HG03442 (cell line): ENCODE measurements around the gene PELI1.
A peak's percentile ranks its signal among the peaks of the same experiment; 100 is the strongest.
"Not testable (repeated sequence)": the region's sequence is repeated elsewhere in the genome, so short reads cannot be mapped to it uniquely, and the experiment has no call there.

Experiments used
- ATAC-seq: cut with Tn5 transposase; IDR thresholded peaks from one replicate; pipeline ENCODE4 v1.9.1; 2021; ENCODE audit warnings: mild to moderate bottlenecking, moderate library complexity; ENCODE audit not compliant: unreplicated experiment

The PELI1 gene

DNA sequence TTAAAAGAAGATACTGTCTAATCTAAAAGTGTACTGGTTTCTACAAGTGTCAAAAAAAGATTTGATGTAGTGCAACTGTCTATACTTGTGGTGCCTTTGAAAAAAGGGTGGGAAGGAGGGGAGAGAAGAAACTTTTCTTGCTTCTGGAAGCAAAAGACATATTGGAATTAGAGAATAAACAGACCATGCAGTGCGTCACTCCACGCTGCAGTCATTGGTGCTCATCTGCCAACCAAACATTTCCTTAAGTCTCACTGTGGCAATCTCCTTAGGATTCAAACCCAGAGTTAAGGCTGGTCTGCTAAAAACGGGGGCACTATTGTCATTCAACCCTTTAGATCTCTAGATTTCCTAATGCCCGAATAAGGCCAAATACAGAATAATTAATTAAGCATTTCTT, 50.9 kb downstream of the PELI1 start:
- ATAC-seq, result no peak

DNA sequence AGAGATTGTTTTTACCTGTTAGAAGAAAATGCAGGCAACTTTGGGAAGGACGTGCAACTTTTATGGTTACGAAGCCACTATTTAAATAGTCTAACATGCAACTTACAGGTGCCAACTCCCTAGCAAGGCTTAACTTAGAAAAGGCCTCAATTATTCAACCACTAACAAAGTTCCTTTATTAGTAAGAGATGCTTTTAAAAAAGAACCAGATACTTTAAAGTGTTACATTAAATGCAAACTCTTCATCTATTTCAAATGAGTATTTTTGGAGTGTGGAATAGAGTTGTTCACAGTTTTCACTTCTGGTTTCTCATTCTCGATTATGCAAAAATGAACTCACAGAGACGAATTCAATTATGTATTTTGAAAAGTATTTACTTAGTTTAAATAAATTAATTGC, 51.7 kb downstream of the PELI1 start:
- ATAC-seq, result peak; percentile 82

DNA sequence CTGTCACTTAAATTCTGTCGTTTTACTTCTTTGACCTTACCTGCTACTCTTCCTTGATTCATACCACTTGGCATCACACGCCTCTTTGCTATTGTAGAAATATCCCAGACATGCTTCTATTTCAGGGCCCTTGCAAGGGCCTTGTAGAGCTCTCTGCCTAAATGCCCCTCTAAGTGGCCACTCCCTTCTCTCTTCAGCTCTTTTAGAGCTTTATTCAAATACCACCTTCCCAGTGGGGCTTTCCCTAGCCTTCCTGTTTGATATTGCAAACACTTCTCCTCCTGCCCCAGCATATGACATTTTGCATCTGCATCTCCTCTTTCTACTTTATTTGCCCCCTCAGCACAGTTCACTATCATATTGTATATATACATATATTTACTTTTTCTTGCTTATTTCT, 54.0 kb downstream of the PELI1 start:
- peak; percentile 43 for ATAC-seq

DNA sequence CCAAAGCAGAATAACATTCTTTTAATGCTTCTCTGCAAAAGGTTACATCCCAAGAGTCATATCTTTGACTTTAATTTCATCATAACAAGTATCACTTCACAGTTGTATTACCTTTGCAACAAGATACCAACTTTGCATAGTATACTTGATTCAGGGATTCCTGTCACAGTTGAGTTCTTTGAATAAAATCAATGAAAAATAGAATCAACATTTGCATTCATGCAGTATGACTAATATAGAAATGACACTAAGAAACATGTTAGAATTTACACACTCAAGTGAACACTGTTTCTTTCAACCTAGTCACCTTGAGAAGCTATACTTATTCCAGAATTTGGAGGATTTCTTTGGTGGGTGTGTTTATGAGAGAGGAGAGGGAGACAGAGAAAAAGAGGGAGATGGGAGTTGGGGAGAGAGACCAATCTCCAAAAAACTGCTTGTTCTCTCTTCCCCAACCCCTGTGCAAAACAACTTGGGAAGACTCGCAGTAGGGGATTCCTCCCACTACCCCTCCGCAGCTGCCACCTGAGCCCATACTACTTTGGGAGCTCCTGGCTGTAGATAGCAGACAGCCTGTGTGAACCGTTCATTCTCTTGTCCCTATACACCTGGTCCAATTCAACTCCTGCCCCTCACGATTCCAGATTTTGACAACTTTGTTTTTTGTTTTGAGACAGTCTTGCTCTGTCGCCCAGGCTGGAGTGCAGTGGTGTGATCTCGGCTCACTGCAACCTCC, 57.7 kb downstream of the PELI1 start:
- ATAC-seq, result no peak

DNA sequence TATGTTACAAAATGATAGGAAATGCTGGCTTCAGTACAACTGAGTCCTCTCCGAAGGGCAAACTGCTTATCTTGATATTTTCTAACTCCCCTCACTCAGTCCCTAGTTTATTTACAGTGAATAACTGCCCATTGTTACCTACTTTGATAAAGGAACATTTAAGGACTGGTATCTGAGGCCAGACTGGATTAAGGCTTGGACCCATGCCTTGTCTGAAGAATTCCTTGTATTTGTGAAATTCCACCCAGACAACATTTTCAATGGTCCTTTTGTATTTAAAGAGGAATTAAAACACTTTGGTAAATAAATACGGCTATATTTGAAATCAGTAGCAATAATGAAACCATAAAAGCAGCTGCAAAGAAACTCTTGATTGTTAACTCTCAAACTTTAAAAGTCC, 58.3 kb downstream of the PELI1 start:
- ATAC-seq, result no peak

DNA sequence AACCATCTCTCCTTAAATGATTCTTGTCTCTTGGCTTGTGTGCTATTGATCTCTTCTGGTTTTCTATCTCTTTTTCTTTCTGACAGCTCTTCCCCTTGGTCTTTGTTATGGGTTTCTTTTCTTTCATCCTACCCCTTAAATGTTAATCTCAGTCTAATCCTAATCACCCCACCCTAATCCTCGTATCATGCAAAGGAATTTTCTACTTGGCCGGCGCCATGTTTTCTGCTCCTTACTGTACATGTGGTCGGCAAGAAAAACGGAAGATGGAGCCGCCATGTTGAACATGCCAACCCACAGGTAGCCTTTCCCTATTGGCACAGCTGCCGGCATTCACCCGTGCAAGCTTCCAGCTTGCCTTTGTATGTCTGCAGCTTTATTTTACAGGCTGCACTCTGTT, 63.2 kb downstream of the PELI1 start:
- ATAC-seq, result no peak

DNA sequence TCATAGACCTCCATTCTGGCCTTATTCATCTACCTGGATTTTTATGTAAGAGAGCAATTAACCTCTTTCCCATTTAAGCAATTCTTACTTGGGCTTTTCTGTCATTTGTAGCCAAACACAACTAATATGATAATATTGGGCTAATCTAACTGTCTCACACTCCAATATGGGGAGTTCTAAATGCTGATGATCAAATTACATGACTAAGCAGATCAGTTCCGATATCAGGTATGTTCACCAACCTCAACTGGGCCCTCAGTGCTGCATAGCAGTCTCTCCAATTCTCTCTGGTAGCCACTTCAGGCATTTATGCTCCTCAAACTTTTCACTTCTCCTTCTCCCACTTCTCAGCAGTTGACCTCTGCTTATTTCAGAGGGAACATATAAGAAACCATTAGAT, 64.0 kb downstream of the PELI1 start:
- ATAC-seq, result no peak

DNA sequence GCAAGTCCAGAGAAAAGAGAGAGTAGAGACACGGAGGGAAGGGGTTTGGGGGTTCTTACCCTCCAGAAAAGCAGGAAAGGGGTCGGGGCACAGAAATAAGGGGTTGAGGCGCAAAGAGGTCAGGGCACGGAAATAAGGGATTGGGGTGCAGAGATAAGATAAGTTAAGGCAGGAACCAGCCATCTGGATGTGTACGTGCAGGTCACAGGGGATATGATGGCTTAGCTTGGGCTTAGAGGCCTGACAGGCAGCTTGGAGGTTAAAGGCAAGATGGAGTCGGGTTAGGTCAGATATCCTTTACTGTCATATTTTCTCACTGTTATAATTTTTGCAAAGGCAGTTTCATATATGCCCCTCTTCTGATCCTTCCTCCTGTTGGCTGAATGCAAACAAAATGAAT, 64.5 kb downstream of the PELI1 start:
- not testable (repeated sequence) for ATAC-seq

DNA sequence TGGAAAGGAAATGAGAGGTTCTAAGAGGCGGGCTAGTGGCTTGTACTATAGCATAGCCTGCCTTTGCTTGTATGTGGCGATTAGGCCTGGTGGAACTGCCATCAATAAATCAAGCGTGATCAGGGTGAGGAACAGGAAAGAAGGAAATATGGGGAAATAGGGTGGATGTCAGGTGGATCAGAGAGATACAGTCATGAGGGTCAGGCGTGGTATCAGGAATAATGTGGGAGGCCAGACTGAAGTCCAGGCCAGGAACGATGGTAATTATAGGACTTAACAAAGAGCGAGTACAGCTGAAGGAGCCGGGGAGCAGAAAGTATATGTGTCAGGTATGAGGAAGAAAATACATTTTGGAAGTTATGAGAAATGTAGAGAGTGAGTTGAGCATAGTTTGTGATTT, 67.4 kb downstream of the PELI1 start:
- ATAC-seq, result not testable (repeated sequence)

DNA sequence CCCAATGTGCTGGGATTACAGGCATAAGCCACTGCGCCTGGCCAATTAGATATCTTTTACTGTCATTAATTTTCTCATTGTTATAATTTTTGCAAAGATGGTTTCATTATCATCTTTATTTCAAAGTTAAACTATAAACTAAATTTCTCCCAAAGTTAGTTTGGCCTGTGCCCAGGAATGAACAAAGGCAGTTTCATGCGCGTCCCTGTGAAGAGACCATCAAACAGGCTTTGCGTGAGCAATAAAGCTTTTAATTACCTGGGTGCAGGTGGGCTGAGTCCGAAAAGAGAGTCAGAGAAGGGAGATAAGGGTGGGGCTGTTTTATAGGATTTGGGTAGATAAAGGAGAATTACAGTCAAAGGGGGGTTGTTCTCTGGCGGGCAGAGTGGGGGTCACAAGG, 69.6 kb downstream of the PELI1 start:
- ATAC-seq, result not testable (repeated sequence)

DNA sequence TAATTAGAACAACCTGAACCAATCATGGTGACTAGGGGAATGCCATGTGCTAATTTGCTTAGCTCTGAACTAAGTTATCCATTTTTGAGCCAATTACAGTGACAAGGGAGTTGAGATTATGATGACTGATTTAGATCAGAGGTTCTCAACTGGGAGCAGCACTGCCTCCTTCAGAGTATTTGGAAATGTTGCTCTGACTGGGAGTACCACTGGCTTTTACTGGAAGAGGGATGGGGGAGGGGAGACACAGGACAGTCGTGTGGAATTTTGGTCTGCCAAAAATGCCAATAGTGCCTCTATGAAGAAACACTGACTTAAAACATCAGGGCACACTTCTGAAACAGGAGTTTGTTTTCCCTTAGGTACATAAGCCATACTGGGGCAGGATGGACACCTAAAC, 76.9 kb downstream of the PELI1 start:
- no peak for ATAC-seq

DNA sequence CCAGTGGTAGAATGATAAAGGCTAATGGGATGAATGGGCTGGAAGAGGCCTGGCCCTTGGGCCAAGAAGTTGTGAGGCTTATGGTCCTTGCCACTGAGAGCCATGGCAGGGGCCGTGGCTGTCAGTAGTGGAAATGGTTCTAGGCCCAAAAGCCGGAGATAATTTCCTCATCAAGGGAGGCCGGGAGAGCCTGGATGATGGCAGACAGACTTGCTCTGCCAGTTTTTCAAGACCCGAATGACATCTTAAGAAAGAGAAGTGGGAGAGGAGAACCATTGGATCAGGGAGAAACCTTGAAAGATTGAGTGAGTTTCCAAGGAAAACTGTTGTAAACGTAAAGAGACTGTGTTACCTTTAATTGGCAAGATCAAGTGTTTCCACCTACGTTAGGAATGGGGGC, 78.7 kb downstream of the PELI1 start:
- no peak for ATAC-seq

DNA sequence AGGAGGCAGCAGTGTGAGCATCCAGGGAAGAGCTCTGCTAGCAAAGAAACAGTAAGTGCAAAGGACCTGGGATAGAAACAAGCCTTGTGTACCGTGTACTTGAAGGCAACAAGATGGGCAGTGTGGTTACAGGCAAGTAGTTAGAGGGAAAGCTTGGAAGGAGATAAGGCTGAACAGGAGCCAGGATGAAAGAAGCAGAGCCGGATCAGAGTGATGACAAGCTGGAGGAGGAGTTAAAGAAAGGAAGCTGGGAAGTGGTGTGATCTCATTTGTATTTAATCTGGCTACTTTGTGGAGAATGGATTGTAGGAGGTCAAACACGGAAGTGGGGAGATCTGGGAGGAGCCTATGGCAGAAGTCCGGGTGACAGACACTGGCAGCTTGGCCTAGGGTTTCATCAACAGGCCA, 80.3 kb downstream of the PELI1 start:
- ATAC-seq, result no peak

DNA sequence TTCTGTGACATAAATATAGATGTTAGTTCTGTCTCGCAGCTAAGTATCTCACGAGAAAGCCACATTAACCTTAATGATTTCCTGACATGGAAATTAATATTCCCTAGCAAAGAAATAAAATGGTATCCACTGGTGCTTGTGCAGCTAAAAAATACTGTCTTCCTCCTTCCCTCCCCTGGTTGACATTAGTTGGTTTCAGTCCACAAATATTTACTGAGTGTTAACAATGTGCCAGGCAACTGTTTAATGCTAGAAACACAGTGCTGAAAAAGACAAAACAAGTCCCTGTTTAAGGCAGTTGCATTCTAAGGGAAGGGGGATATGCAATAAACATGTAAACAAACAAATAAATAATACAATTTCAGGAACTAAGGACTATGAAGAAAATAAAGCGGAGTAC, 80.8 kb downstream of the PELI1 start:
- ATAC-seq, result no peak

DNA sequence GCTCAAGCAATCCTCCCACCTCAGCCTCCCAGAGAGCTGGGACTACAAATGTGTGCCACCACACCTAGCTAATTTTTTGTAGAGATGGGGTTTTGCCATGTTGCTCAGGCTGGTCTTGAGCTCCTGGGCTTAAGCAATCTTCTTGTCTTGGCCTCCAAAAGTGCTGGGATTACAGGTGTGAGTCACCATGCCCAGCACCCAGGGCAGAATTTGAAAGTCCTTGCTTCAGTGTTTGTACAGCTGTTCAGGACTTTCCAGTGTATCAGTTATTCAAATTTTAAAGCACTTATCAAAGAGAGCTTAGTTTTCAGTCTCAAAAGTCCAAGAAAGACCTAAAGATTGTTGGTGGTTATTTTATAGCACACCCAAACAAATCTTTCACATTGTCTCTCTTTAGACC, 81.4 kb downstream of the PELI1 start:
- peak; percentile 55 for ATAC-seq

DNA sequence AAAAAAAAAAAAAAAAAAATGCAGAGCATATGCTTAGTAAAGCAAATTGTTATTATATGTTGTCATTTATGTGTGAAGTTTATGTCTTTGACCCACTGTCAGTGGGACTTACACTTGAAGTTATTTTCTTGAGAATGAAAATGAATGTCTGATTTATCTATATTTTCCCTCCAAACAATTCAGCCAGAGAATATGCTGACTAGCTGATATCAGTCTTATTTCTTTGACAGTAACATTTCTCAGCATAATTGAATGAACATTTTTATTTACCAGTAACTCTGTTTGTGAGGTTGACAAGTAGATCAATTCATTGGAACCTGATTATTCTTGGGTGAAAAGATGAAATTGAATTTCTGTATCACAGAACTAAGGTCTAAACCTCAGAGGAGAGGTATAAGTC, 85.0 kb downstream of the PELI1 start:
- ATAC-seq, result no peak

DNA sequence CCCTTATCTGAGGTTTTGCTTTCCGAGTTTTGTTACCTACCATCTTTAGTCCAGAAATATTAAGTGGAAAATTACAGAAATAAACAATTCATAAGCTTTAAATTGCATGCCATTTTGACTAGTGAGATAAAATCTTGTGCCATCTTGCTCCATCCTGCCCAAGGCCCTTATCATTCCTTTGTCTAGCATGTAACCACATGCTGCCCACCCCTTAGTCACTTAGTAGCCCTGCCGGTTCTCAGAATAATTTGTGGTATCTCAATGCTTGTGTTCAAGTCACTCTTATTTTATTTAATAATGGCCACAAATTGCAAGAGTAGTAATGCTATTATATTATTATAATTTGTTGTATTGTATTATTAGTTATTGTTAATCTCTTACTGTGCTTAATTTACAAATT, 88.2 kb downstream of the PELI1 start:
- ATAC-seq, result no peak

DNA sequence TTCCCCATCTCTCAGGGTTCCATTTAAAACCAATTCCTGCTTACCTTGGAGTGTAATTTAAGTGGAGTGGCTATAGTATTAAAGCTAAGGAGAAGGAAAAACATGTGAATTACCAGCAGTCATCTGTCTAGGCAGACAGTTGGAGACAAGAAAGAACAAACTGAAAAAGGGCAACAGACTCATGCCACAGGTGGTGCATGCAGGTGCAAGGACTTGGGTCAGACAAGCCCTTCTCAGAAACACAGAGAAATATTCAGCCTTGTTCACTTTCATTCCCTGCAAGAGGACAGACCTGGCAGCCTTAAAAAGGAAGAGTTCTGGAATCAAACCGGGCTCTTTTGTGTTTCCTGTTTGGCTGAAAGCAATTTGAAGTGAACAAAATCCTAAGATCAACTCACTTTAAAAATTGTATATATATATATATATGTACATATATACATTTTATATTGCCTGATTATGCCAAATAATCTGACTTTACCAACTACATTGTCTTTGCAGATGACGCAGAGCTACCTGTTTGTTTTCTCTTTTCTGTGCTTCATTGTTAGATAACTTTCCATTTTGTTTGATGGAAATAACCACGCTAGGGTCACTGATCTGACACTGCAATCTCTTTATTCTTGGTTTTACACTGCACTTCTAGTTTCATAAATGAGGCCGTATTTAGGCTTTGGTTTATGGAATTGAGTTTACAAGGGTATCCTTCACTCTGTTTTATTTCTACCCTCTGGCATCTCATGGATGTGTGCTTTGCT, 89.9 kb downstream of the PELI1 start:
- ATAC-seq, result no peak

DNA sequence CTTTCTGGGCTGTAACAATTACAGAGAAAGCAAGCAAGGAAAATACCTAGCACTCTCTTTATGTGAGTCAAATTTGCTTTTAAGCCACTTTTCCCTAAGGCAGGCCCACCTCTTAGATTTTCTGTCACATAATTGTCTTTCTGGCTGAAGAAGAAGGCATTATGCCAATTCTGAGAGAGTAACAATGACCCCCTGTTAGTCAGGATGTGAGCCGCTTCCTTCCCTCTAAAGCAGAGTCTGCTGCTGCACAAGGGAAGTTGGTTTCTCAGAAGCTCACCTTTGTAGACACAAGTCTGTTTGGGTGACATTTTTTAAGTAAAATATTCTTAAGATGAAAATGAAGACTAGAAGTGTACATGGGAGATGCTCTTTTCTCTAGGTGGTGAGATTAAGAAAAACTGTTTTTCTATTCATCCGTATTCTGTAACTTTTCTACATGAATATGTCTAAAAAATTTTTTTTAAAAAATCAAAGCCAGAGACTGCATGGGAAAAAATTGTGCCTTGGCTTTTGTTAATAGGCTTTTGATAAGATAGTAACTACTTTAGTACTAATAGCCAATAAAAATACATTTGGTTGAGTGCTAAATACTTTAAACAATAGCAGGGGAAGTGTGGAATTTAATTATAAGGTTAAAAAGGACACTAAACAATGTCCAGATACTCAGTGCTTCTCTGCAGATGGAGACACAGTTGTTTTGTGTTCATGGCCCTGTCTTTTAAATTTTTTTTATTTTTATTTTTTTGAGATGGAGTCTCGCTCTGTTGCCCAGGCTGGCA, 91.6 kb downstream of the PELI1 start:
- no peak for ATAC-seq

DNA sequence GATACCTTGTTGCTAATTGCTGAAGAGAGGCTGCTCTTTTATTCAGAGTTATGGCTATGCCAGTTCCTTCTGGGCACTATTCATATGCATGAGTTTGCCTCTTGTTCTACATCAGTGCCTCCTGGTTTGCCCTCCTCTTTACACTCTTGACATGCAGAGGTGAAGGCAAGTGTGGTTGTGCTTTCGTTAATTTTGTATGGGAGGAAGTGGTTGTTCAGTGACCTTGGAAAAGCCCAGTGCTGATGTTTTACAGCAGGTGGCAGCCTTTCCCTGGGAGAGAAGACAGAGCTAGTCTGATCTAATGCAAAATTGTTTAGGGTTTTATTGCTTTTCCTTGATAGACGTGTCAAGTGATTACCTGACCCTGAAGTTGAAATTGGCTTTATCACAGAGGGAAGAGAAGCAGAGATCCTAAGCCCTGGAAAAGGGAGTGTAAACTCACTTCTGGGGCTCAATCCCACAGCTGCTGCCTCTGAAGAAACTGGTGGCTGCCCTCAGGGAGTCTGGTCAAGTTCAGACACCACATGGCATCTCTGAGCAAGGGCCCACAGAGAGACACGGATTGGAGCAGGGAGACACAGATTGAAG, 94.5 kb downstream of the PELI1 start:
- ATAC-seq, result peak; percentile 84

DNA sequence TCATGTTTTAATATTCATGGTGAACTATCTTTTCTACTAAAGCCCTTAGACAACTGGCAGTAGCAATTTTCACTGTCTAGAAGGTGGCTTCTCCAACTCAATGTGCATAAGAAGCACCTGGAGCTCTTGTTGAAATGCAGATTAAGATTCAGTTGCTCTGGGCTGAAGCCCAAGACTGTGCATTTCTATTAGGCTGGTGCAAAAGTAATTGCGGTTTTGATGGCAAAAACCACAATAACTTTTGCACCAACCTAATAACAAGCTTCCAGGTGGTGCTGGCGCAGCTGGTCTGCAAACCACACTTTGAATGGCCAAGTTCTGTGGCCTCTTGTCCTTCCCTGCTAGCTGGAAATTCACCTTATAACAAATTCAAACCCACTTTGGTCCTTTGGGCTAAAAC, 98.3 kb downstream of the PELI1 start:
- no peak for ATAC-seq
